ENCODE measurements around the gene PLEKHN1. TPM values are rescaled to one million over a fixed set of nuclear protein-coding genes. Genes with fewer than 3 reads are reported as not detected.

Gene PLEKHN1
- total RNA-seq, 1 donor from 2014 or later = 6.8 TPM

DNA sequence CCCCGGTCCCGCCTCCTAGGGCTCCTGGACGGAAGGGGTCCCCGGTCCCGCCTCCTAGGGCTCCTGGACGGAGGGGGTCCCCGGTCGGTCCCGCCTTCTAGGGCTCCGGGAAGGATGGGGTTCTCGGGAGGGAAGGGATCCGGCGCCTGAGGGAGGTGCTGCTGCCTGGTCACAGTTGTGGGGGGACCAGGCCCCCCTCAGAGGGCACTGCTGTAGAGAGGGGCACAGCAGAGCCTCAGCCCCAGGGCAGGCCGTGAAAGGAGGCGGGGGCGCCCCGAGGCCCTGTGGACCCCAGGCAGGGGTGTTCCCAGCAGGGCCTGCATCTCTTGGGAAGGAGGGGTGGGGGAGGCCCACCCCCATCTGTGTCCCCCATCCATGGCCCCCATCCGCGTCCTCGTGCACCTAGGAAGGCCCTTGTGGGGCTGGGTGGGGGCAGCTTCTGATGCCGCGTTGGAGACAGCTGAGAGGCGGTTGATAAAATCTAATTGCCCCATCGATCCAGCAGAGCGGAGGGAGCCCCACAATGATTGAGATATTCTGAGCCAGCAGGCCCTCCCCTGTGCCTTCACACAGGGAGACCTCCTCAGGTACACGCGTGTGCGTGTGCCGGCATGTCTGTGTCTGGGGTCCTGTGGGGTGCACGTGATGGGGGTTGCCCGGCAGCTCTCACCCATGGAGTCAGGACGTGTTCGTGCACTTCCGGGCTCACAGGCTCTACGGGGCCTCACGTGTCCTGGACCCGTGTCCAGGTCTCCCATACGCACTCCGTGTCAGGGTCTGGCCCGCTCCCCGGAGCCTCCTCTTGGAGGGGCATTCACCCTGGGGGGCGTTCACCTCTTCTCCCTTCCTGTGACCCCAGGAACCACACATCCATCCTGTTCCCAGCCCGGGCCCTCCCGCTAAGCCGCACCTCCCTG lies 29.7 kb upstream of the PLEKHN1 start:
- TF ChIP-seq, protein P1, sequence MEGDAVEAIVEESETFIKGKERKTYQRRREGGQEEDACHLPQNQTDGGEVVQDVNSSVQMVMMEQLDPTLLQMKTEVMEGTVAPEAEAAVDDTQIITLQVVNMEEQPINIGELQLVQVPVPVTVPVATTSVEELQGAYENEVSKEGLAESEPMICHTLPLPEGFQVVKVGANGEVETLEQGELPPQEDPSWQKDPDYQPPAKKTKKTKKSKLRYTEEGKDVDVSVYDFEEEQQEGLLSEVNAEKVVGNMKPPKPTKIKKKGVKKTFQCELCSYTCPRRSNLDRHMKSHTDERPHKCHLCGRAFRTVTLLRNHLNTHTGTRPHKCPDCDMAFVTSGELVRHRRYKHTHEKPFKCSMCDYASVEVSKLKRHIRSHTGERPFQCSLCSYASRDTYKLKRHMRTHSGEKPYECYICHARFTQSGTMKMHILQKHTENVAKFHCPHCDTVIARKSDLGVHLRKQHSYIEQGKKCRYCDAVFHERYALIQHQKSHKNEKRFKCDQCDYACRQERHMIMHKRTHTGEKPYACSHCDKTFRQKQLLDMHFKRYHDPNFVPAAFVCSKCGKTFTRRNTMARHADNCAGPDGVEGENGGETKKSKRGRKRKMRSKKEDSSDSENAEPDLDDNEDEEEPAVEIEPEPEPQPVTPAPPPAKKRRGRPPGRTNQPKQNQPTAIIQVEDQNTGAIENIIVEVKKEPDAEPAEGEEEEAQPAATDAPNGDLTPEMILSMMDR (conservative IDR thresholded peaks at IDR 0.05; ENCODE audit: low read depth, low read length) = no peak
- DNase-seq (ENCODE audit: low read depth) = no peak
- no peak overlapping the region for H3K4me3 ChIP-seq (ENCODE audit: low read depth, low read length)

DNA sequence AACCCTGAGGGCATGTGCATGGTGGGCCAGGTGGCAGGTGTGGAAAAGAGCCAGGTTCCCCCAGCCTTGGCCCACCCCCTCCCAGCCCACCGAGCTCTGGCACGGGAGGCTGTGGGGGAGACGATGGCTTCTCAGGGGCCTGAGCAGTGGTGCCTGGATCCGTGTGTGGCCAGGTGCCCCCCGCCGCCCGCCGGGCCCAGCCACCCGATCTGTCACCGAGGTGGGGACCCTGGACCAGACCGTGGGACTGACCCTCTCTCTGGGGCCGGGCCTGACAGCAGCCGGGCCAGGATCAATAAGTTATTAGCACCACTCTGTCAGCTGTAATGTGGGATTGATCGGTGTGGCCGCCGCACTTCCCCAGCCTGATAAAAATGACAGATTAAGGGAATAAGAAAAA lies 28.8 kb upstream of the PLEKHN1 start:
- no peak for DNase-seq (ENCODE audit: low read depth)
- H3K4me3 ChIP-seq (ENCODE audit: low read depth, low read length) = no peak overlapping the region

DNA sequence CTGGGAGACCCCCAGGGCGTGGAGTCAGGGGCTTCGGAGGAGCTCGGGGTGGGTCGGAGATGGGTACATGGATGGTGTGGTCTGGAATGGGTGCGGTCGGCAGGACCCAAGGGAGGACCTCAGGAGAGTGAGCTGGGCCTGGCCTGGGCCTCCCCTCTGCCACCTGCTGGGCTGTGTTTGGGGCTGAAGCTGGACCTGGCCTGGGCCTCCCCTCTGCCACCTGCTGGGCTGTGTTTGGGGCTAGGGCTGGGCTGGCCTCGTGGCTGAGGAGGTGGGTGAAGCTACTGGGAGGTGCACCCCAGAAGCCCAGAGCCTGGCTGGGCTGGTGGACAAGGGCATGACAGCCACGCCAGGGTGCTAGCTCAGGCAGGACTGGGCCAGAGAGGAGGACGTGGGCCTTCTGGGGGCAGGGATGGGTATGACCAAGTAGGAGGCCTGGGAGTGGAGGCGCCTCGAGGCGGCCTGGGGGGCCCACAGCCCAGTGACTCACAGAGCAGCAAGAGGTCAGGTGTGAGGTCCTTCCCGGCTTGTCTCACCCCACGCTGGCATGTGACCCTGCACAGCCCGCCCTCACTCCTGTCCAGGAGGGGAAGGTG lies 28.1 kb upstream of the PLEKHN1 start:
- no peak for DNase-seq (ENCODE audit: low read depth)
- H3K4me3 ChIP-seq (ENCODE audit: low read depth, low read length) = no peak overlapping the region
- TF ChIP-seq, protein P1 (conservative IDR thresholded peaks at IDR 0.05; ENCODE audit: low read depth, low read length) = peak; percentile 81

More for the DNA sequence above, 28.8 kb upstream of the PLEKHN1 start:
- TF ChIP-seq, protein P1 (conservative IDR thresholded peaks at IDR 0.05; ENCODE audit: low read depth, low read length) = no peak

DNA sequence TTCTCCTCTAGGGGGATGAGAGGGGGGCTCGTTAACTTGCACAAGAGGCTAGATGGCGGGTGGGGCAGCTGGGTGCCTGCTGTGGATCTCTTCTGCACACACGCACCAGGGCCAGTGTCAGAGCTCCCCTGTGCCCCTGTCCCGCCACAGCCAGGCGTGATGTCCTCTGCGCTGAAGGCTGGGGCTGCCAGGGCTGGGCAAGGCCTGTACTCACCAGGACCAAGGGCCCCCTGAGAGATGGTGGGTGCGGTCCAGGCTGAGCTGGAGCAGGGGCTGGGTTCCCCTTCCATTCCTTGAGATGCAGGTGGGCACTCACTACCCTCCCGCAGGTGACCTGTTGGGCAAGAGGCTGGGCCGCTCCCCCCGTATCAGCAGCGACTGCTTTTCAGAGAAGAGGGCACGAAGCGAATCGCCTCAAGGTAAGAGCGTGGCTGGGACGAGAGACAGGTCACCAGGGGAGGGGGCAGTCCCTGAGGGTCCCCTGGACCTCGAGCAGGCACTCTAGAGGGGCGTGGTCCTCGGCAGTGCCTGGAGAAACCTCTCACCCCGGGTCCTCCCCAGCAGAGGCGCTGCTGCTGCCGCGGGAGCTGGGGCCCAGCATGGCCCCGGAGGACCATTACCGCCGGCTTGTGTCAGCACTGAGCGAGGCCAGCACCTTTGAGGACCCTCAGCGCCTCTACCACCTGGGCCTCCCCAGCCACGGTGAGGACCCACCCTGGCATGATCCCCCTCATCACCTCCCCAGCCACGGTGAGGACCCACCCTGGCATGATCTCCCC lies 27.4 kb upstream of the PLEKHN1 start:
- TF ChIP-seq, protein P1 (conservative IDR thresholded peaks at IDR 0.05; ENCODE audit: low read depth, low read length) = no peak
- no peak overlapping the region for H3K4me3 ChIP-seq (ENCODE audit: low read depth, low read length)
- DNase-seq (ENCODE audit: low read depth) = no peak

DNA sequence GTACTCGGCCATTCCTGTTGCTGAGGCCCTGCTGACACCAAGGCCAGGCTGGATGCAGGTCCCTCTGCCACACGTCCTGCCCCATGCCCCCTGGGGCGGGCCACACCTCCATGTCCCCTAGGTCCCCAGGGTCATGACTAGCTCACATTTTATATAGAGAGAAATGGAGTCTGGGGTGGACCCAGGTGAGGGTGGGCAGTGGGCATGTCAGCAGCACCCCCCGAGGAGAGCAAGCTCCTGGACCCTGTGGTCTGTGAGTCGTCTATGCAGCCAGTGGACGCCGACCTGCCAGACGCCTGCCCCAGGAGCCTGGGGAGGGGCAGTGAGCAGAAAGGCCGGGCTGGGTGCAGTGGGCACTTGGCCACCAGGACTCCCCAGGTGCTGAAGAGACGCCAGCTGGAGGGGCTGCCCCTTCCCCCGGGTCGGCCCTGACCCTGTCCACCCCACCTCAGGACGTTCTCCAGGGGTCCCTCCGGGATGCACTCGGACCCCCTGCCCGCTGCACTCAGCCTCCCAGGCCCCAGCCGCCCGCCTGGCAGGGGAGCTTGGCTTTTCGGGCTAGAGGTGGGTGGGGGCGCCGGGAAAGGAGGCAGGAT lies 26.7 kb upstream of the PLEKHN1 start:
- TF ChIP-seq, protein P1 (conservative IDR thresholded peaks at IDR 0.05; ENCODE audit: low read depth, low read length) = no peak
- DNase-seq (ENCODE audit: low read depth) = no peak
- H3K4me3 ChIP-seq (ENCODE audit: low read depth, low read length) = peak overlapping the region; percentile 23

DNA sequence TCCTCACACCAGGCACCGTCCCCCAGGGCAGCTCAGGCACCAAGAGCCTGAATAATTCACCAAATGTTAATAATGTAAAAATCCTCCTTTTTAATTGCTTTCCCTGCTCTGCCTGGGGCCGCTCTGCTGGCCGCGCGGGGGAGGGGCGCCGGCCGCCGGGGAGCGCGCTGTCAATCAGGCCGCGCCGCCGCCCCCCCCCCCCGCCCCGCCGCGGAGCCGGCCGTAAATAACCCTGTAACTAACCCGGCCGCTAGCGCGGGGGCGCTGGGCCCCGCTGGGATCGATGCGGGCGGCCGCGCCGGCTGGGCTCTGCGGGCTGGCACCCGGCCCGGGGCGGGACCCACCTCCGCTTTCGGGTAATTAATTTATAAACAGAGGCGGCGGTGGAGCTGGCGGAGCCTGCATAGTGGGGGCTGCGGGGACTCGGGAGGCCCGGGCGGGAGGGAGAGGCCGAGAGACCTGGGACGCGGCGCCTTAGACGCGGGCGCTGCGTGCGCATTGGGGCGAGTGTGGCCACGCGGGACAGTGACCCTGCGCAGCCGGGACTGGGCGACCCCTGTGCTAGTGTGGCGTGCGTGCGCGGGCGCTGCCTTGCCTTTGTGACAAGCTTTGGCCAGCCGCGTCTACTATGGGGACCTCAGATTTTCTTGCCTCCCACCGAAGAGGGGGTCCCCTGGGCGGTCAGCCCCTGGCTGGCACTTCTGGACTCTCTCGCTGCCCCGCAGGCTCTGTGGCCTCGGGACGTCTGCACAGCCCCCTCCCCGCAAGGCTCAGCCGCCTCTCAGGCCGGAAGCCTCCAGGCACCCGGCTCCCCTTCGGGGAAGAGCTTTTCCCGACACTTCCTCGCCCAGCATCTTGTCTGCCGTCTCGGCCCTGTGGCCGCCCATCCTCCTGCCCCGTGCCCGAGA lies 25.9 kb upstream of the PLEKHN1 start:
- peak overlapping the region; percentile 39 for H3K4me3 ChIP-seq (ENCODE audit: low read depth, low read length)
- DNase-seq (ENCODE audit: low read depth) = no peak
- TF ChIP-seq, protein P1 (conservative IDR thresholded peaks at IDR 0.05; ENCODE audit: low read depth, low read length) = no peak
